AG09309 (cell line): ENCODE data around the gene AKAP5.

Experiments
- DNase-seq: peaks from one replicate; pipeline ENCODE4 v3.0.0-alpha.2; 2010; ENCODE audit warnings: low read depth
- H3K4me3 ChIP-seq: 2 replicates; pipeline ENCODE4 v1.5.1; 2011; ENCODE audit warnings: mild to moderate bottlenecking, low read depth, low read length, moderate library complexity; ENCODE audit not compliant: control insufficient read depth
- CTCF ChIP-seq: IDR thresholded peaks from 2 replicates; pipeline ENCODE4 v1.5.1; 2011; ENCODE audit warnings: mild to moderate bottlenecking, low read depth, low read length, inconsistent platforms; ENCODE audit not compliant: insufficient read depth, control insufficient read depth; ENCODE audit errors: missing control alignments

AKAP5 gene

GRCh38 chr14:64495252-64495651 is 30.0 kb downstream of the AKAP5 start:
- TF ChIP-seq CTCF: no peak
- H3K4me3 ChIP-seq: no peak overlapping the region
- no peak for DNase-seq

GRCh38 chr14:64496764-64497163 is 31.5 kb downstream of the AKAP5 start:
- DNase-seq: no peak
- H3K4me3 ChIP-seq: no peak overlapping the region
- TF ChIP-seq CTCF: no peak

- no peak for TF ChIP-seq CTCF
- DNase-seq: no peak
- no peak overlapping the region for H3K4me3 ChIP-seq
Measured at GRCh38 chr14:64500088-64500487, 34.8 kb downstream of the AKAP5 start.

GRCh38 chr14:64501411-64502171 is 36.3 kb downstream of the AKAP5 start:
- no peak for TF ChIP-seq CTCF
- peak; percentile 91 for DNase-seq
- H3K4me3 ChIP-seq: peak overlapping the region; percentile 9

- no peak for TF ChIP-seq CTCF
- peak overlapping the region; percentile 70 for H3K4me3 ChIP-seq
- DNase-seq: no peak
Measured at GRCh38 chr14:64502456-64502855, 37.2 kb downstream of the AKAP5 start.

- no peak for DNase-seq
- TF ChIP-seq CTCF: no peak
- H3K4me3 ChIP-seq: peak overlapping the region; percentile 70
Measured at GRCh38 chr14:64502887-64503433, 37.7 kb downstream of the AKAP5 start.
